Measurements from ENCODE around the gene C14orf119.

Gene C14orf119

GRCh38 chr14:23085458-23085857 lies 9.8 kb upstream of the C14orf119 start:
- Histone ChIP-seq H3K9me3 (ENCODE audit: insufficient read depth, low read length) (no peaks in the 10 kb centered on the region), H3K79me2 (ENCODE audit: insufficient read depth, low read length) (peaks cover 14% of the 10 kb centered on the region; the same call in 1 of the 2 replicates), H3F3A (ENCODE audit: insufficient read depth) (0 out of 2 replicates have a peak, but pooled peaks cover 3% of the 10 kb centered on the region), H3K4me2 (ENCODE audit: low read depth, low read length, poor library complexity, severe bottlenecking) (no peak overlapping the region), H4K20me1 (ENCODE audit: low read depth, low read length) (peaks cover 4% of the 10 kb centered on the region; the same call in 1 of the 2 replicates), H2AFZ (ENCODE audit: low read depth, low read length, severe bottlenecking) (no peak overlapping the region), H3K9me2 (replicated peaks; ENCODE audit: insufficient read depth, low read length) (no peaks in the 10 kb centered on the region), H3K27ac (ENCODE audit: low read depth, low read length) (no peak overlapping the region), H3K9ac (ENCODE audit: low read length) (no peak overlapping the region), H3K36me3 (ENCODE audit: low read length) (peaks cover 56% of the 10 kb centered on the region), H3K4me3 (ENCODE audit: insufficient read depth, low read length, poor library complexity, severe bottlenecking) (no peak overlapping the region), H3K27me3 (ENCODE audit: low read length) (no peaks in the 10 kb centered on the region)
- TF ChIP-seq CTCF (IDR thresholded peaks at IDR 0.05; ENCODE audit: insufficient read depth, low read length, poor library complexity, severe bottlenecking) (no peak), EZH2phosphoT487 (conservative IDR thresholded peaks at IDR 0.05; ENCODE audit: low read length) (no peak)

DNA sequence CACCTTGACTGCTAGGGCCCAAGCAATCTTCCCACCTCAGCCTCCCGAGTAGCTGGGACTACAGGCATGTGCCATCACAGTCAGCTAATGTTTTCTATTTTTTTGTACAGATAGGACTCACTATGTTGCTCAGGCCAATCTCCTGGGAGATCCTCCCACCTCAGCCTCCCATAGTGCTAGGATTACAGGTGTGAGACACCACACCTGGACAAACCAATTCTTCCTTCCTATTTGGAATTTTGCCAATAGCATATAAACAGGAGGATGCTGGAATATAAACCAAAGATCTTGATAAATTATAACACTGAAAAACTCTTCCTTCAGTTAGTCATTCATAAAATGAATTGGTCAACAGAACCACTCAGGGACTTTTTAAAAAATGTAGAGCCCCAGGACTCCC lies 8.7 kb upstream of the C14orf119 start:
- Histone ChIP-seq H3K4me2 (ENCODE audit: low read depth, low read length, poor library complexity, severe bottlenecking) (no peak overlapping the region), H2AFZ (ENCODE audit: low read depth, low read length, severe bottlenecking) (no peak overlapping the region), H3K9me2 (replicated peaks; ENCODE audit: insufficient read depth, low read length) (no peaks in the 10 kb centered on the region), H3K27me3 (ENCODE audit: low read length) (no peaks in the 10 kb centered on the region), H3K4me3 (ENCODE audit: insufficient read depth, low read length, poor library complexity, severe bottlenecking) (no peak overlapping the region), H3K36me3 (ENCODE audit: low read length) (peaks cover 46% of the 10 kb centered on the region), H3K79me2 (ENCODE audit: insufficient read depth, low read length) (peaks cover 15% of the 10 kb centered on the region; the same call in 1 of the 2 replicates), H3K9me3 (ENCODE audit: insufficient read depth, low read length) (no peaks in the 10 kb centered on the region), H4K20me1 (ENCODE audit: low read depth, low read length) (peaks cover 4% of the 10 kb centered on the region; the same call in 1 of the 2 replicates), H3K27ac (ENCODE audit: low read depth, low read length) (no peak overlapping the region), H3K9ac (ENCODE audit: low read length) (no peak overlapping the region), H3F3A (ENCODE audit: insufficient read depth) (0 out of 2 replicates have a peak, but pooled peaks cover 3% of the 10 kb centered on the region)
- TF ChIP-seq EZH2phosphoT487 (conservative IDR thresholded peaks at IDR 0.05; ENCODE audit: low read length) (no peak), CTCF (IDR thresholded peaks at IDR 0.05; ENCODE audit: insufficient read depth, low read length, poor library complexity, severe bottlenecking) (no peak)

GRCh38 chr14:23089498-23090253 lies 5.6 kb upstream of the C14orf119 start:
- H3K36me3 ChIP-seq (ENCODE audit: low read length): peaks cover 53% of the 10 kb centered on the region
- 0 out of 2 replicates have a peak, but pooled peaks cover 3% of the 10 kb centered on the region for H3F3A ChIP-seq (ENCODE audit: insufficient read depth)
- H3K27me3 ChIP-seq (ENCODE audit: low read length): no peaks in the 10 kb centered on the region
- no peak overlapping the region for H3K4me3 ChIP-seq (ENCODE audit: insufficient read depth, low read length, poor library complexity, severe bottlenecking)
- no peak for TF ChIP-seq CTCF (IDR thresholded peaks at IDR 0.05; ENCODE audit: insufficient read depth, low read length, poor library complexity, severe bottlenecking)
- TF ChIP-seq EZH2phosphoT487 (conservative IDR thresholded peaks at IDR 0.05; ENCODE audit: low read length): no peak
- no peaks in the 10 kb centered on the region for H3K9me2 ChIP-seq (replicated peaks; ENCODE audit: insufficient read depth, low read length)
- peaks cover 25% of the 10 kb centered on the region for H4K20me1 ChIP-seq (ENCODE audit: low read depth, low read length)
- H3K9me3 ChIP-seq (ENCODE audit: insufficient read depth, low read length): no peaks in the 10 kb centered on the region
- H3K27ac ChIP-seq (ENCODE audit: low read depth, low read length): no peak overlapping the region
- no peak overlapping the region for H2AFZ ChIP-seq (ENCODE audit: low read depth, low read length, severe bottlenecking)
- H3K79me2 ChIP-seq (ENCODE audit: insufficient read depth, low read length): peaks cover 45% of the 10 kb centered on the region
- H3K4me2 ChIP-seq (ENCODE audit: low read depth, low read length, poor library complexity, severe bottlenecking): no peak overlapping the region
- no peak overlapping the region for H3K9ac ChIP-seq (ENCODE audit: low read length)

Data from SU-DHL-6 (cell line).